Breast epithelium (tissue), 4 donors: ENCODE measurements around the gene MRAS. TPM values are rescaled to one million over a fixed set of nuclear protein-coding genes. Genes with fewer than 3 reads are reported as not detected.

Source experiments
- DNase-seq, 2 donors: peaks; one replicate each; pipeline ENCODE4 v3.0.0-alpha.2; 2019; ENCODE audit warnings: low spot score in 2 of 2
- H3K27ac ChIP-seq, 2 donors: fragments of 200-600 bp; sonication (generic) in 1 of 2; one replicate each; pipeline ENCODE4 v1.5.1; 2016 to 2019; ENCODE audit warnings: mild to moderate bottlenecking in 1 of 2
- H3K27me3 ChIP-seq, 2 donors: fragments of 200-600 bp; sonication (generic) in 1 of 2; one replicate each; pipeline versions ENCODE4 v1.5.1 to v1.6.0; 2017 to 2019; ENCODE audit warnings: control low read depth in 1 of 2, mild to moderate bottlenecking in 1 of 2
- H3K36me3 ChIP-seq: fragments of 200-600 bp; one replicate; pipeline ENCODE4 v1.5.1; 2019
- H3K4me1 ChIP-seq, 2 donors: fragments of 200-600 bp; sonication (generic); one replicate each; pipeline ENCODE4 v1.5.1; 2016 to 2019; ENCODE audit warnings: control low read depth in 1 of 2
- H3K4me3 ChIP-seq, 3 donors: fragments of 200-600 bp; sonication (generic); 1 replicate in 2 of 3; 2 replicates in 1 of 3; pipeline ENCODE4 v1.5.1; 2016 to 2019; ENCODE audit warnings: mild to moderate bottlenecking in 3 of 3, moderate library complexity in 2 of 3
- H3K9me3 ChIP-seq, 2 donors: fragments of 200-600 bp; sonication (generic) in 1 of 2; one replicate each; pipeline ENCODE4 v1.5.1; 2016 to 2019; ENCODE audit warnings: control low read depth in 1 of 2
- CTCF ChIP-seq, 3 donors: fragments of 450-650 bp; IDR thresholded peaks; one replicate each; pipeline ENCODE4 v1.5.1; 2016 to 2017; ENCODE audit warnings: antibody characterized with exemption in 3 of 3, mild to moderate bottlenecking in 3 of 3, moderate library complexity in 3 of 3
- POLR2A ChIP-seq: fragments of 450-650 bp; IDR thresholded peaks from one replicate; pipeline ENCODE4 v1.6.1; 2016; ENCODE audit warnings: antibody characterized with exemption, mild to moderate bottlenecking, moderate library complexity
- POLR2AphosphoS5 ChIP-seq, 3 donors: sonication (generic); formaldehyde crosslinking; IDR thresholded peaks; one replicate each; pipeline ENCODE4 v1.6.1; 2017; ENCODE audit warnings: antibody characterized with exemption in 3 of 3
- intact Hi-C: fragments of 100-400 bp; cut with DNase I; formaldehyde crosslinking; loops from one replicate; pipeline ENCODE4 v1.15.1; 2023; ENCODE audit warnings: low total_unique reads
- total RNA-seq, 3 donors: library from RNA; depleted of rRNA; stranded (reverse); fragments of >200 nt; gene quantifications; one replicate each; pipeline ENCODE4 v1.1.0, GENCODE V29; 2016

The MRAS gene
- total RNA-seq, 3 donors from 2014 or later = 39.0 to 157 (median 74.8) TPM

- no peak for DNase-seq
- intact Hi-C loops = no loop called here
- H3K27ac ChIP-seq = peak overlapping the region in 1 of 2 donors; percentile 6
- no peak overlapping the region for H3K4me3 ChIP-seq
- TF ChIP-seq POLR2AphosphoS5 (IDR thresholded peaks at IDR 0.05) (no peak), POLR2A (no peak), CTCF (IDR thresholded peaks at IDR 0.05) (no peak)
- H3K9me3 ChIP-seq = no peaks in the 10 kb centered on the region
- H3K27me3 ChIP-seq = no peaks in the 10 kb centered on the region
- H3K36me3 ChIP-seq = no peaks in the 10 kb centered on the region
- peaks cover 0 to 7% of the 10 kb centered on the region in 2 donors for H3K4me1 ChIP-seq
Measured at GRCh38 chr3:138371070-138371965, 22.9 kb downstream of the MRAS start.

- intact Hi-C loops = no loop called here
Measured at GRCh38 chr3:138373087-138373735, 24.8 kb downstream of the MRAS start.

GRCh38 chr3:138373736-138374094 is 25.3 kb downstream of the MRAS start:
- H3K36me3 ChIP-seq = no peaks in the 10 kb centered on the region
- no peak for TF ChIP-seq CTCF (IDR thresholded peaks at IDR 0.05)
- TF ChIP-seq POLR2A = no peak
- TF ChIP-seq POLR2AphosphoS5 (IDR thresholded peaks at IDR 0.05) = no peak
- no peak overlapping the region for H3K4me3 ChIP-seq
- no peaks in the 10 kb centered on the region for H3K4me1 ChIP-seq
- intact Hi-C loops = no loop called here
- H3K27ac ChIP-seq = no peak overlapping the region
- no peak for DNase-seq
- H3K27me3 ChIP-seq = no peaks in the 10 kb centered on the region
- H3K9me3 ChIP-seq = no peaks in the 10 kb centered on the region

More at GRCh38 chr3:138373087-138373735, 24.8 kb downstream of the MRAS start:
- no peaks in the 10 kb centered on the region for H3K27me3 ChIP-seq
- no peaks in the 10 kb centered on the region for H3K9me3 ChIP-seq
- TF ChIP-seq POLR2AphosphoS5 (IDR thresholded peaks at IDR 0.05) (no peak), POLR2A (no peak), CTCF (IDR thresholded peaks at IDR 0.05) (no peak)
- H3K4me3 ChIP-seq = no peak overlapping the region
- no peaks in the 10 kb centered on the region for H3K4me1 ChIP-seq
- H3K36me3 ChIP-seq = no peaks in the 10 kb centered on the region
- H3K27ac ChIP-seq = no peak overlapping the region
- no peak for DNase-seq

- H3K27ac ChIP-seq = no peak overlapping the region
- no peaks in the 10 kb centered on the region for H3K27me3 ChIP-seq
- no peak for DNase-seq
- TF ChIP-seq POLR2A = no peak
- no peak for TF ChIP-seq CTCF (IDR thresholded peaks at IDR 0.05)
- no peak for TF ChIP-seq POLR2AphosphoS5 (IDR thresholded peaks at IDR 0.05)
- intact Hi-C loops = no loop called here
- no peaks in the 10 kb centered on the region for H3K9me3 ChIP-seq
- no peaks in the 10 kb centered on the region for H3K4me1 ChIP-seq
- no peaks in the 10 kb centered on the region for H3K36me3 ChIP-seq
- no peak overlapping the region for H3K4me3 ChIP-seq
Measured at GRCh38 chr3:138374573-138375134, 26.3 kb downstream of the MRAS start.

GRCh38 chr3:138375447-138375846 is 27.1 kb downstream of the MRAS start:
- intact Hi-C loops = no loop called here
- Histone ChIP-seq H3K27me3 (no peaks in the 10 kb centered on the region), H3K4me3 (no peak overlapping the region), H3K27ac (no peak overlapping the region), H3K36me3 (no peaks in the 10 kb centered on the region), H3K9me3 (no peaks in the 10 kb centered on the region), H3K4me1 (no peaks in the 10 kb centered on the region)
- TF ChIP-seq CTCF (IDR thresholded peaks at IDR 0.05) (no peak), POLR2A (no peak), POLR2AphosphoS5 (IDR thresholded peaks at IDR 0.05) (no peak)
- DNase-seq = no peak
